Dermis blood vessel endothelial cell (primary cell): ENCODE data around the gene RIMS1. TPM values are rescaled to one million over a fixed set of nuclear protein-coding genes. Genes with fewer than 3 reads are reported as not detected.
"Not testable (repeated sequence)": the region's sequence is repeated elsewhere in the genome, so short reads cannot be mapped to it uniquely, and the experiment has no call there.

Source experiments
- DNase-seq: peaks from one replicate; pipeline ENCODE4 v3.0.0; 2010
- total RNA-seq: library from RNA; depleted of rRNA; stranded (reverse); fragments of >200 nt; gene quantifications from 2 replicates; pipeline ENCODE4 v1.2.3, GENCODE V29; 2014

Gene RIMS1
- total RNA-seq, 1 donor from 2014 or later = 7.5 TPM

GRCh38 chr6:71979911-71980310 is 93.6 kb downstream of the RIMS1 start:
- DNase-seq = peak; percentile 17

- no peak for DNase-seq
These were observed 96.0 kb downstream of the RIMS1 start for GRCh38 chr6:71982389-71982788.

- DNase-seq = no peak
These were observed 96.8 kb downstream of the RIMS1 start for GRCh38 chr6:71983131-71983530.

GRCh38 chr6:71994705-71995271 is 108.4 kb downstream of the RIMS1 start:
- no peak for DNase-seq

DNA sequence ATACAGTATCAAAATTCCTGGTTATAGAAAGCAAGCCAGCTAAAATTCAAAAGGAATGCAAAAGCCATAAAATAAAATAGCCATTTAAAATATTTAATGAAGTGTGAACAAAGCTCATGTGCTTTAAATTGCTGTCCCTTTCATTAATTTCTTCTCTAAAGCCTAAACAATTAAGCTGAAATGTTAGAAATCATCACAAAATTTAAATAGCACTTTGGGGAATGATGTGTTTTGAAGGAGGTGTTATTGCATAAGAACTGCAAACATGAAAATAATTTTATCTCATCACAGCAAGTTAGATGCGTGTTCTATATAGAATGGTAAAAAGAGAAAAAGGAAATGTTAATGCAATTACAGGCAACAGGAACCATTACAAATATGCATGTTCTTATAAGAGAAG is 111.0 kb downstream of the RIMS1 start:
- DNase-seq = no peak

- DNase-seq = no peak
These were observed 116.1 kb downstream of the RIMS1 start for GRCh38 chr6:72002415-72002814.

- not testable (repeated sequence) for DNase-seq
These were observed 120.2 kb downstream of the RIMS1 start for GRCh38 chr6:72006591-72006990.

- no peak for DNase-seq
These were observed 136.5 kb downstream of the RIMS1 start for GRCh38 chr6:72022830-72023229.

GRCh38 chr6:72031471-72031870 is 145.1 kb downstream of the RIMS1 start:
- no peak for DNase-seq

DNA sequence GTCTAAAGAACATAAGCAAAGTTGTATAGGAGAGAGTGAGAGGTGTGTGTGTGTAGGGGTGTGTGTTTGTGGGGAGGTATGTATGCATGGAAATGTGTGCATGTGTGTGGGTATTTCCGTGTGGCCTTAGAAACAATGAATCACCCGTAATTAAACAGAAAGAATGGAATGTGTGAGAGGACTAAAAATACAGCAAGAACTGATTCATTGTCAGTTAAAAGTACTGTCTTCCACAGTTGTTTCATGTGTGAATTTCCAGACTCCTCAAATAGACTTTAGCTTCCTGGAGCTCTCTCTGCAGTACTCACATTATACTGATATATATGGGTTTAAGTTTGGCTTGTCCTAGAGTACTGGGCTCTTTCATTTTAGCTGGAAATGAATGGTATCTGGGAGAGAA is 145.7 kb downstream of the RIMS1 start:
- no peak for DNase-seq

- no peak for DNase-seq
These were observed 149.1 kb downstream of the RIMS1 start for GRCh38 chr6:72035486-72035885.

- DNase-seq = no peak
These were observed 149.6 kb downstream of the RIMS1 start for GRCh38 chr6:72035966-72036365.

GRCh38 chr6:72037006-72037405 is 150.7 kb downstream of the RIMS1 start:
- DNase-seq = no peak

GRCh38 chr6:72040111-72040510 is 153.8 kb downstream of the RIMS1 start:
- DNase-seq = no peak

GRCh38 chr6:72042088-72042487 is 155.7 kb downstream of the RIMS1 start:
- no peak for DNase-seq

DNA sequence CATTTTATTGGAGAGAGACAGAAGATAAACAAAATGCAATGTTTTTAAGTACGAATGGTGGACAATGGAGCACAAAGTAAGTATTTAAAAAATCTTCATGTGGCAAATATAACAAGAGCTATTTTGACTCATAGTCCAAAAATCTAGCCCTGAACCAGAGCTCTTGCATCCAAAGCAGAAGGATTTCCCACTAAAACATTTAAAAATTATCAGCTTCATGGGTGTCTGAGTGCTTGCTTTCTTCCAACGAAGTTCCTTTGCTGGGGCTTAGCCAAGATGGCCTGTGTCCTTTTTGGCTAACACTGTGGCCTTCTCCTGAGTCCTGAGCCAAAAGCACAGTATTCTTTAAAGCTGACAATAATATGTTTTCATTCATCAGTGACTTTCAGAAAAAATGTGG is 161.7 kb downstream of the RIMS1 start:
- DNase-seq = no peak

DNA sequence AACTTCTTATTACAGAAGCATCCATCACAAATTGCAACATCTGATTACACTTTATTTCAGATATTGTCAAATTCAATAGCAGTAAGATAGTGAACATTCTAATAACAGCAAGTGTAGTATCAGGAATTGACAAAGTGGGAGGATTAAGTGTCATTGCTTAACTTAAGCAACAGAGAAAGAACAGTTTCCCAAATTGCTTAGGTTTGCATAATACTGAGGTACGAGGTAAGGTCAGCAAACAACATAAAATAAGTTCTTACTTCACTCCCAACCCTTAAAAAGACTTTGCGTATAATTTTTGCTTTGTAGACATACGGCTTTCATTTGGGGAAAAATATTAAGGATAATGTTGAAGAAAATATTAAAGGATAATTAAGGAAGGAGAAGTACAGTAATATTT is 163.0 kb downstream of the RIMS1 start:
- DNase-seq = no peak

GRCh38 chr6:72061286-72061685 is 174.9 kb downstream of the RIMS1 start:
- DNase-seq = no peak

GRCh38 chr6:72064399-72064975 is 178.1 kb downstream of the RIMS1 start:
- DNase-seq = no peak

DNA sequence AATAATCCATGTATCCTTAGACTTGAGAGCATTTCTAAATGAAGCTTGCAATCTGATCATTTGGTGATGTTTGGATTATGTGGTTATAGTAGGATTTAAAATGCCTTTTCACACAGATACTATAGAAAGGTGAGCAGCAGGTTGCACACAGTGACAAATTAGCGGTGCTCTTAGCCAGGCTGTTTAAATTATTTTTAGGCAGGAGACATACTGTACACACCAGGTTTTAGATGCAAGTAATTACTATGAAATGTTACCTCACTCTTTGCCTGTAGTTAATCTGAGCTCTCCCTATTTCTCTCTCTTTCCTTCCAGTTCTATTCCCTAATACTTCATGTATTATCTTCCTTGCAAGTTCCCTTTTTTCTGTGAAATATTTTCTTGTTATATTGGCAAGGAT is 191.7 kb downstream of the RIMS1 start:
- DNase-seq = no peak

DNA sequence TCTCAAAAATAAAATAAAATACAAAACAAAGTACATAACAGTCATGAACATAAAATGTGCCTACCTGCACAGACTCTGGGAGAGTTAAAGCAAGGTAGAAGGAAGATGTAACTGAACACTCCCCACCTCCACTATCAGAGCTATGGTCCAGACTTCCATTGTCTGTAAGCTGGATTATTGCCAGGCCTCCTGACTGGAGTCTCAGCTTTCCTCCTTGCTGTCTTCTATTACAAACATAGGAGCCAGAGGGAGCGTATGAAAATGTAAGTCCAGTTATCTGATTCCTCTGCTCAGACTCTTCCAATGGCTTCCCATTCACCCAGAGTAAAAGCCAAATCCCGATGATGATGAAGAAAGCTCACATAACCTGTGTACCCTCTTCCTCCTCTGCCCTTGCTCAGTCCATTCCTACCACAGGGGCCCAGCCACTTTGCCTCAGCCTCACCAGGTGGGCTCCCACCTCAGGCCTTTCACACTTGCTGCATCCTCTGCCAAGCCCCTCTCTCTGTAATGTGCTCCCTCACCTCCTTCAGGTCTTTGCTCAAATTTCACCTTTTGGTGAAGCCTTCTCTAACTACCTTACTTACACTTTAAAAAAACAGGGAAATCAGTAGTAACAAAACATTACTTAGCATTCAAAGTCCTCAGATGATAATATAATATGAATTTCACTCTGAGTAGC is 194.1 kb downstream of the RIMS1 start:
- peak; percentile 2 for DNase-seq

GRCh38 chr6:72081871-72082270 is 195.5 kb downstream of the RIMS1 start:
- DNase-seq = no peak

DNA sequence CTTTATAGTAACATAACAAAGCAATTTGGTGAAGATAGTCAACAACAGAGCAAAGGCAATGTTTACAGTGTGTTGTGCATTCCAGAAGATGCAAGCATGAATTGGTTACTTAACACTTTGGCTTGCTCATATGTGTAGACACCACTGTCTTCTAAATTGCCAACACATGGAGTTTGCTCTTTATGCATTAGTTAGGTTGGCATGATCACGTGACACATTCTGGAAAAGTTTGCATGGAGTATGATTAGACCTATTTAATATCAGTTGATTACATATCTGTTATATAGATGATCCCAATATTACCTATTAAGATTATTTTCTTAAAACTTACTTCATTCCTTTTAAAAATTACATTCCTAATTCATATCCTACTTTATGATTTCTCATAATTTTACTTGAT is 197.6 kb downstream of the RIMS1 start:
- no peak for DNase-seq

DNA sequence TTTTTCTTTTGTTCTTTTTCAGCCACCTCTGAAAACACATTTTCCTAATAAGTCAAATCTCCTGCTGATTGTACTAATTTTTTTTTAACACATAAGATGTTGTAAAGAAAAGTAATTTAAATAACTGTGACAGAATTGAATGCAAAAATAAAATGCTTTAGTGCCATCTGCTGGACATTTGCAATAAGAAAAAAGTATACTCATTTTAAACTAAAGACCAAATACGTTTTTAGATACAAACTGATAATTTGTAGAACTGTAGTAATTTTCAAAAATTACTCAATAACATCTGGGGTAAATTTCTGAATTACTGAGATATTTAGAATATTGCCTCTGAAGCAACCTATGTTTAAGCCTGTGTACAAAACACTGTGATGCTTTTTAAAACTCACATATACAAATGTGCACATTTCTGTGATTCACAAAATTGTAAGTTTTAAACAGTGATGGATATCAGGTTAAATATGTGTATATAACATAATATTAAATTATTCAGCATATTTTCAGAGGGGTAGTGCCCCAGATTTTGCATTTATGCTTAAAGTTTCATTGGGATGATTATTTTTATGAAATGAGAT is 198.7 kb downstream of the RIMS1 start:
- peak; percentile 47 for DNase-seq
